SJSA1 (cell line): ENCODE data around the gene SLC23A3. TPM values are rescaled to one million over a fixed set of nuclear protein-coding genes. Genes with fewer than 3 reads are reported as not detected.
A peak's percentile ranks its signal among the peaks of the same experiment; 100 is the strongest.

Source experiments
- DNase-seq, 2 experiments: peaks; one replicate each; pipeline ENCODE4 v3.0.0-alpha.2; 2015 to 2020; ENCODE audit warnings: low spot score in 2 of 2, low read depth in 1 of 2
- H3K27ac ChIP-seq: fragments of 250-450 bp; sonication (Bioruptor Pico); 2 replicates; pipeline ENCODE4 v1.5.1; 2020; ENCODE audit warnings: mild to moderate bottlenecking, moderate library complexity
- H3K27me3 ChIP-seq: fragments of 250-450 bp; sonication (Bioruptor Pico); replicated peaks from 2 replicates; pipeline ENCODE4 v1.5.1; 2020; ENCODE audit warnings: mild to moderate bottlenecking, moderate library complexity
- H3K36me3 ChIP-seq: fragments of 250-450 bp; sonication (Bioruptor Pico); 2 replicates; pipeline ENCODE4 v1.5.1; 2020; ENCODE audit warnings: mild to moderate bottlenecking
- H3K4me1 ChIP-seq: fragments of 250-450 bp; sonication (Bioruptor Pico); replicated peaks from 2 replicates; pipeline ENCODE4 v1.6.1; 2021; ENCODE audit warnings: mild to moderate bottlenecking
- H3K4me3 ChIP-seq: fragments of 250-450 bp; sonication (Bioruptor Pico); 2 replicates; pipeline ENCODE4 v1.5.1; 2020; ENCODE audit warnings: mild to moderate bottlenecking
- H3K9me3 ChIP-seq: fragments of 250-450 bp; sonication (Bioruptor Pico); replicated peaks from 2 replicates; pipeline ENCODE4 v1.5.1; 2020; ENCODE audit warnings: mild to moderate bottlenecking
- total RNA-seq: library from RNA; depleted of rRNA; stranded (reverse); fragments of >200 nt; shearing (Covaris generic); gene quantifications from 2 replicates; pipeline ENCODE4 v1.2.3, GENCODE V29; 2014

The SLC23A3 gene
- total RNA-seq, 1 experiment from 2014 or later, result not detected

DNA sequence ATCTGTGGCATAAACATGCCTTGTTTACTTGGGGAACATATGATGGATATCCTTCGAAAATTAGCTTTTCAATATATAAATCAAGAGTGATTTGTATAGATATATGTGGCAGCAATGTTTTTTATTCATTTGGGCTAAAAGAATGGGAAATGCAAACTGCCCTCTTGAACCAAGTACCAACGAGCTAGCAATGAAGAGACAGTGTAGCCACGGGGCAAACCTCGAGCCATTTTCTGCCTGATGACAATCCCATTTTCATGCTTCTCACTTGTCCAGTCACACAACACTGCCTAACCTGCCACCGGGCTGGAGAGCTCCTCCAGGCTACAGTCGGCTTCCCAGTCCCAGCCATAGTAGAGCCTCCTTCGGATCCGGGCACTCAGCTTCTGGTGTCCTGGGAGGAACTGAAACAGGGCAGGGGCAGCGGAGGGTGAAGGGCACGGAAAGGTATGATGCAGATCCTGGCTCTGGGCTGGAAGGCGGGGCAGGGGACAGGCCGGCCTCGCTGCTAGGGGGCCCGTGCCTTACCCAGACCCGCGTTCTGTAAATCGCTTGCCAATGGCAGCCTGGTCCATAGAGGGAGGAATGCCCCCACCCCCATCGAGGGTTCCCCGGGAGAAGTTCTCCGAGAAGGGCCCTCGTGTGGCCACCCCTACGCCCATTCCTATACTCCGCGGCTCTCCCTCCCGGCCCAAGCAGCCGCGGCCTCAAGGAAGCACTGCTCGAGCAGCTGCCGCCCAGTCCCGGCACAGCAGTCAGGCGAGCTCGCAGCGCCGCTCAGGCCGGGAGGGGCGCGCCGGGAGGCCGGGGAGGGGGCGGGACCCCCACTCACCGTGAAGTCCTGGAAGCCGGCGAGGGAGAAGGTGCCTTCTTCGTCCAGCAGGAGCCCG lies 6.3 kb upstream of the SLC23A3 start:
- no peaks in the 10 kb centered on the region for H3K27me3 ChIP-seq

DNA sequence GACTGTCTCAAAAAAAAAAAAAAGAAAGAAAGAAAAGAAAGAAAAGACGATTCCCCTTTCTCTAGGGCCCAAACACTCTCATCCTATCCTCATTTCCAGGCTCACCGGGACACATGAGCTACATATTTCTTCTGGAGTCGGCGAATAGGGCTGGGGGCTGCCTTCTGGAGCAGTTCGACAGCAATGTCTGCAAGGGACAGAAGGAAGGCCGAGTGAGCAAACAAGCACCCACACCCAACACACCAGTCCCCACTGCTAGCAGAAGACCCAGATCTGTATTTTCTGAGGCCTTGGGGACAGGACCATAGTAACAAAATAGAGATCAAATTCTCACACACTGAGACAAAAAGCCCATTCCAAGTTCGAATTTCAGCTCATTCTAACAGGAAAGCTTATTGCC lies 5.7 kb upstream of the SLC23A3 start:
- H3K27me3 ChIP-seq, result no peaks in the 10 kb centered on the region
- H3K27ac ChIP-seq, result no peak overlapping the region

More for the DNA sequence above, 6.3 kb upstream of the SLC23A3 start:
- Histone ChIP-seq H3K4me1 (peaks cover 17% of the 10 kb centered on the region), H3K36me3 (peaks cover 41% of the 10 kb centered on the region), H3K27ac (peak overlapping the region; percentile 87; the same call in 1 of the 2 replicates), H3K9me3 (no peaks in the 10 kb centered on the region), H3K4me3 (peak overlapping the region; percentile 73)
- DNase-seq, result peak in 1 of 2 experiments; percentile 52

DNA sequence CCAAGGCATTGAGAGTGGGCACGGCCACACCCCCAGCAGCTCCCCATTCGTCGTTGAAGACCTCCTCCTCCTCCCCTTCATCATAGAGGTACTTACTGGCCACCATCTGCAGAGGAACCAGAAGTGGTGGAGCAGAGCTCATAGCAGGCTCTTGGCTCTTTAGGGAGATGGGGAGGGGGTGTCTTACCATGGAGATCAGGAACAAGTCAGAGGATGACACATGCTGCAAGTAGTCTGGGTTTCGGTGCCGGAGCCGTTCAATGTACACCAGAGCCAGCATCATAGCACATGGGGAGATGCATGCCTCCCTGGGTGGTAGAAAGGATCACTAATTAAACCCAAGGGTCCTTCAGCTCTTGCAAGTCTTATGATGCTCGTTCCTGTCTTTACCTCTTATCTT lies 5.0 kb upstream of the SLC23A3 start:
- Histone ChIP-seq H3K4me1 (peaks cover 17% of the 10 kb centered on the region), H3K27ac (no peak overlapping the region), H3K9me3 (no peaks in the 10 kb centered on the region), H3K4me3 (no peak overlapping the region), H3K27me3 (no peaks in the 10 kb centered on the region), H3K36me3 (peaks cover 28% of the 10 kb centered on the region)
- no peak for DNase-seq

More for the DNA sequence above, 5.7 kb upstream of the SLC23A3 start:
- peaks cover 17% of the 10 kb centered on the region for H3K4me1 ChIP-seq
- no peaks in the 10 kb centered on the region for H3K9me3 ChIP-seq
- peak overlapping the region; percentile 73 for H3K4me3 ChIP-seq
- H3K36me3 ChIP-seq, result peaks cover 35% of the 10 kb centered on the region
- DNase-seq, result no peak

DNA sequence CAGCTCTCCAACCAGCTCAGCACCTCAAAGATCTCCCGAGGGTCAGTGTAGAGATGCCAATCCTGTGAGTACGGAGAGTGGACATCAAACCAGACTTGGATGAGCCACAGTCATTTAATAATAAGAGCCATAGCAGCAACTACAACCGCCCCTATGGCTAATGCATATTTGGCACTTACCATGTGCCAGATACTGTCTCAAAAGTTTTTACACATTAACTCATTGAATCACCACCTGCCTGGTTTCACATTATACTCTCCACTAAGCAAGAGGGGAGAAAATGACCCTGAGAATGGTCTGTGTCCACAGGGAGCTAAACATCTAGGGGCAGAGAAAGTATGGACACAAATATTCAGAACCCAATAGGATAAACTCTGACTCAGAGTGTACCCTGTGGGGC lies 4.3 kb upstream of the SLC23A3 start:
- H3K9me3 ChIP-seq, result no peaks in the 10 kb centered on the region
- H3K36me3 ChIP-seq, result peaks cover 21% of the 10 kb centered on the region
- no peak for DNase-seq
- H3K4me1 ChIP-seq, result peaks cover 15% of the 10 kb centered on the region
- H3K27ac ChIP-seq, result no peak overlapping the region
- no peaks in the 10 kb centered on the region for H3K27me3 ChIP-seq
- no peak overlapping the region for H3K4me3 ChIP-seq

DNA sequence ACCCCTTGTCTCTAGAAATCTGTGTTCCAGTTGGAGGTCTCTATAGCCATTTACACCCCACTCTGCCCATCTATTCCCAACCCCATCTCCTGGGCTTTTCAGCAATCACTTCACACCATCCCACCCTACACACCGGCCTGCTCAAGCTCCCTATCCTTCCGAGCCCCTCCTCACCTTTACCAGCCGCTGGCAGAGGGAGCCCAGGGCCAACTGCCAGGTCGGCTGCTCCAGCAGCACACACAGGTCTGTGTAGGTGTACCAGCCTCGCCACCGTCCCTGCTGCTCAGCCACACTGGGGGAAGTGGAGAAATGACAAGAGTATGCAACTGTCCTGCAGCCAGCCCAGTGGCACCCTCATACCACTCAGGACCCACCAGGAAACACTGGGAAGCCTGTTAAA lies 3.3 kb upstream of the SLC23A3 start:
- H3K9me3 ChIP-seq, result no peaks in the 10 kb centered on the region
- H3K27ac ChIP-seq, result no peak overlapping the region
- H3K4me1 ChIP-seq, result peaks cover 9% of the 10 kb centered on the region
- H3K27me3 ChIP-seq, result no peaks in the 10 kb centered on the region
- DNase-seq, result no peak
- H3K4me3 ChIP-seq, result no peak overlapping the region
- peaks cover 21% of the 10 kb centered on the region for H3K36me3 ChIP-seq

DNA sequence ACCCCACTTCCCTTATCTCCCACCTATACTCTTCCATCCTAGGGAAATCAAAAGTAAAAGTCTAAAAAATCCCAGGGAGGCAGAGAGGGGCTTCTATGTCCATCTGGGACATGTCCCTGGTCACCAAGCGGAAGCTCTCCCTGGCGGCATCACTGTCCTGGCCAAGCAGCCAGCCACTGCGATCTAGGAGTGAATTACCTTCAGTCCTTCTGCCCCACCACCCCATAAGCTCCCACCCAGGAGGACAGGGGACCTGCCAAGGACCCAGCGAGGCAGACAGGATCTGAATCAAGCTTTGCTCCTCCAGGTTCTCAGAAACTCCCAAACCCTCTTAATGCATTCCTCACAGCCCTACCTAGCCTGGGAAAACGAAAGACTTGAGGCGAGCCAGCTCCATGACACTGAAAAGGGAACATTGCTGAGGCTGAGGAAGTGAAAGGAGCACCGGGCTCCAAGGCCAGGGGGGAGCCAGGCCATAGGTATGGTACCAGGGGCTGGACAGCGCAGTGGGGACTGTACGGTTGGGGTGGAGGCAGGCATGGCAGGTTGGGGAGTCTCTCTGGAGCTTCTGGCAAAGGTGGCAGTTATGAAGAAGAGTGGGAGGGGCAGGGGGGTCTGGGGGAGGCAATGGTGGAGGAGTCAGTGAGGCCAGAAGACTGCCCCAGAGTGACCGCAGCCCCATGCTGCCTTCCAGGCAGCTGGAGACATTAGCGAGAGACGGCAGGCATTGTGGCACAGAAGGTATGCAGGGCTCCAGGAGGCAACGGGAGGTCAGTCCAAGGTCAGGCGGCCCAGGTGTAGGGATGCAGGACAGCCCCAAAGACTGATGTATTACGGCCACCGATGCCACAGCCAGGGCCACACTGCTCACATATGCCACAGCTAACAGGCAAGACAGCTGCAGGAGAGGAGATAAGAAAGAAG lies 2.7 kb upstream of the SLC23A3 start:
- Histone ChIP-seq H3K27ac (no peak overlapping the region), H3K4me3 (no peak overlapping the region), H3K9me3 (no peaks in the 10 kb centered on the region), H3K27me3 (no peaks in the 10 kb centered on the region), H3K4me1 (peaks cover 9% of the 10 kb centered on the region), H3K36me3 (peaks cover 21% of the 10 kb centered on the region)
- no peak for DNase-seq

DNA sequence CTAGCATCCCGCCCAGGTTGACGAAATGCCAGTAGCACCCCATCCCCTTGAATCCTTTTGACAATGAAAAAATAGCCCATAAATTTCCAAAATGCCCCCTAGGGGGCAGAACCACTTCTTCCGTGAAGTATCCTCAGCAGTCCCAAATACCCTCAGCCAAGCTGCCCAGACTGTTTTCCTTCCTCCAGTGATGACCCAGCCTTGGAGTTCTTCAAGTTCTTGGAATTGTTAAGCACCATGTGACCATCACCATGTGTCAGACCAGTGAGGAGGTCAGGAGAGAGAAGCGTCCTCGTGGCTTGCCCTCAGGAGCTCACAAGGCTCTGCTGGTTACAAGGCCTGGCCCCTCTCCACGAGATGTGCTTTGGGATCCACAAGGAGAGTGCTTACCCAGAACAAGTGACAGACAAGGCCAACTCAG lies 1.4 kb upstream of the SLC23A3 start:
- Histone ChIP-seq H3K27ac (no peak overlapping the region), H3K9me3 (no peaks in the 10 kb centered on the region), H3K4me3 (no peak overlapping the region), H3K27me3 (no peaks in the 10 kb centered on the region), H3K4me1 (peaks cover 7% of the 10 kb centered on the region), H3K36me3 (peaks cover 17% of the 10 kb centered on the region)
- DNase-seq, result peak in 1 of 2 experiments; percentile 49

DNA sequence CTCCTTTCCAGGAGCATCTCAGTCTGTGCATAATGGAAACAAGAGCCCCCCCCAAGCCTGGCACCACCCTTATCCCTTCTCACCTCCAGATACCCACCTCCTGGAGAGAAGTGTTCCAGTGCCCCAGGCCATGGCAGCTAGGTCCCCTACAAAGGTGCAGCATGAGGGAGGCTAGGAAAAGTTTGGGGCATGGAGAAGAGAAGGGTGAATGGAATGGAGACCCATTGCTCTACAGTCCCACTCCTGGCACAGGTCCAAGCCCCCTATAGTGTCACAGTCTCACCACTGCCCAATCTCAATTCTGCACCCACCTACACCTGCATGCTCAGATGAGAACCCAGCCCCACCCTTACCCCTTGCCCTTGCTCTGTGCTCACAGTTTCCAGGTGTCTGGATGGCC lies 897 bp downstream of the SLC23A3 start:
- H3K4me3 ChIP-seq, result no peak overlapping the region
- no peak for DNase-seq
- H3K9me3 ChIP-seq, result no peaks in the 10 kb centered on the region
- H3K4me1 ChIP-seq, result no peaks in the 10 kb centered on the region
- H3K36me3 ChIP-seq, result peaks cover 4% of the 10 kb centered on the region
- no peak overlapping the region for H3K27ac ChIP-seq
- H3K27me3 ChIP-seq, result no peaks in the 10 kb centered on the region

DNA sequence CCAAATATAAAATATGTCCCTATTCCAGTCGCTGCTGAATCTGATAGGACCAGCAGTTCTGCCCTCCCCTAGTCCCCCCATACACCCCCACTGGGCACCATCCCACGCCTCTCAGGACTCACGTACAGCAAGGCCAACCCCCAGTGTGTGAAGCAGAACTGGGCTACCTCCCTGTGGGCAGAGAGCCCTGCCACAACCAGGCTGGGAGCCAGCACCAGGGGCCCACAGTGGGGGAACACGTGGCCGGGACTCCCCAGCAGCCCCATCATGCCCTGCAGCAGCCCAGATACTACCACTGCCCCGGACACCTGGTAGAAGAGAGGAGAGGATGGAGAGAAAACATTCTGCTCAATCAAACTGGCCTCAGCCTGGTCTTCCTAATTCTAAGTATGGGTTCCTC lies 1.3 kb downstream of the SLC23A3 start:
- Histone ChIP-seq H3K36me3 (no peaks in the 10 kb centered on the region), H3K4me3 (no peak overlapping the region), H3K9me3 (no peaks in the 10 kb centered on the region), H3K4me1 (no peaks in the 10 kb centered on the region), H3K27ac (no peak overlapping the region), H3K27me3 (no peaks in the 10 kb centered on the region)
- no peak for DNase-seq

DNA sequence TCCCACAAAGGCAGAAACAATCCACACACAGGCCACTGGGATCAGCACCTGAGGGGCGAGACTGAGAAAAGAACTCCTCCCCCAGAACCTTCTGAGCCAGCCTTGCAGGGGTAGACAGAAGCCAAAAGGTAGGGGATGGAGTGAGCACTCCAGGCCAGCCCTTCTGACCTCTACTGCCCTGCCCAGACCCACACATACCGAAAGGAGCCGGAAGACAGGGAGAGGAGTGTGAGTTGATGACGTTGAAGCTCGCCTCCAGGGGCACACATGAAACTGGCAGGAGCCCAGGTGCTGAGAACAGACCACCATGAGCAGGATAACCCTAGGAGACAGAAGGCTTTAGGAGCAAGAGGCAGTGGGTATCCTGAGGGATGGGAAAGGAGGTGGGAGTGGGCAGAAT lies 1.8 kb downstream of the SLC23A3 start:
- Histone ChIP-seq H3K27ac (no peak overlapping the region), H3K27me3 (no peaks in the 10 kb centered on the region), H3K4me1 (no peaks in the 10 kb centered on the region), H3K9me3 (no peaks in the 10 kb centered on the region), H3K4me3 (no peak overlapping the region), H3K36me3 (no peaks in the 10 kb centered on the region)
- no peak for DNase-seq

DNA sequence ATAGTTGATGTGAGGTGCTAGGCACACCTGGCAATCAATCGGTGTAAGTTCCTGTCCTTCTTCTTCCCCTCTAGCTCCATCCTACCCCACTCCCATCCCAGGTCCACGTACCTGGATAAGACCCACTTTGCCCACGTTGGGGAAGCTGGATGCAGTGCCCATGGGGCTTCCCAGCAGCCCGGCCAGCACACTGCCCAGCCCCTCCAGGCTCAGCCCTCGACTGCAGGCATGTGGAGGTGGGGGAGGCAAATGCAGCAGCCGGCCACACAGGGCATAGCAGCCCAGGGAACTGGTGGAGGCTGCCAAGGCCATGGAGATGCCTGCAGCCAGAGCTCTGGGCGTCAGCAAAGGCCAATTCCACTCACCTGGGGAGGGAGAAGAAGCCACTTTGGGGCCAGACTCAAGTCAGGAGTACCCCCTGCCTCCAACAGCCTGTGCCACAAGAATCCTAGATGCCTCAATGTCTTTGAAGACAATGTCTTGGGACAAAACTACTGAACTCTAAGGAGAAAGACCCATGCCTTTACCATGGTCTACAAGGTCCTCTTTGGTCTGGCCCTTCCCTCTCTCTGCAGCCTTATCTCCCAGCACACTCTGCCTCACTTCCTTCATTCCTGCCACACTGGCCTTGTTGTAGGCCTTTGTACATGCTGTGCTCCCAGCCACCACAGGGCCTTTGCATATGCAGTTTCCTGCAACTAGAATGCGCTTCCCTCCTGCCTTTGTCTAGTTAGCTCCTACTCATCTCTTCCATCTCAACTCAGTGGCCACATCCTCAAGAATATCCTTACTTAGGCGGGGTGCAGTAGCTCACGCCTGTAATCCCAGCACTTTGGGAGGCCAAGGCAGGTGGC lies 4.5 kb downstream of the SLC23A3 start:
- Histone ChIP-seq H3K4me1 (peaks cover 6% of the 10 kb centered on the region), H3K27me3 (no peaks in the 10 kb centered on the region), H3K36me3 (no peaks in the 10 kb centered on the region)

DNA sequence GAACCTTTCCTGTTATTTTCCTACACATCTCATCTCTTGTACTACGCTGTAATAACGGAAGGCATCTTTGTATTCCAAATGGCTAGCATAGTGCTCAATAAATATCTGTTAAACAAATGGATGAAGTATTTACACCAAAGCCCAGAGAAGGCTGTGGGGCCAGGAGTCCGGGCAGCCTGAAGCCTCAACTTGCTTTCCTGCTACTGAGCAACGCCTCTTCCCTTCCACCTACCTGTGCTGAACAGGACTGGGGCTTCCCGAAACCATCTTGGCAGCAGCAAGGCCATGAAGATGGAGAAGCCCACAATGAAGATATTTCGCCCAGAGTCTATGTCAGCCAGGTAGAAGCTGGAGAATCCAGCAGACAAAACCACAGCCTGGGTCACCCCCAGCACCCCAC lies 6.7 kb downstream of the SLC23A3 start:
- H3K4me1 ChIP-seq, result peaks cover 12% of the 10 kb centered on the region
- DNase-seq, result no peak
- no peak overlapping the region for H3K27ac ChIP-seq
- no peaks in the 10 kb centered on the region for H3K36me3 ChIP-seq
- H3K4me3 ChIP-seq, result no peak overlapping the region
- no peaks in the 10 kb centered on the region for H3K27me3 ChIP-seq
- H3K9me3 ChIP-seq, result no peaks in the 10 kb centered on the region

More for the DNA sequence above, 4.5 kb downstream of the SLC23A3 start:
- H3K9me3 ChIP-seq, result no peaks in the 10 kb centered on the region
- no peak overlapping the region for H3K27ac ChIP-seq
- DNase-seq, result no peak
- no peak overlapping the region for H3K4me3 ChIP-seq

DNA sequence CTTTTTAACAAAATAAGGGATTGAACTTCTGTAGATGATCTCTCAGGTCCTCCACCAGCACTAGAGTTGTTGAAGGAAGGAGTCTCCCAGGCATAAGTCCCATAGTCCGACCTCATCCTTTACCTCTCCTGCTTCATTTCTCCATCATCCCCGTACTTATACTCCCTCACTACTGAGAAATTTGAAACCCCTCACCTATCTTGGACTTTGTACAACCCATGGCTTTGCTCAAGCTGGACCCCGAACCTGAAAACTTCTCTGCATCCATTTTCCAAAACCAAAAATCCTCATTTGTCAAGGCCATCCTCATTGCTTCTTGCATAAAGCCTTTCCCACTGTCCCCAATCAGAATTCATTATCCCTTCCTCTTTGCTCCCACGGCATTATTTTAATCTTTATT lies 8.7 kb downstream of the SLC23A3 start:
- H3K4me1 ChIP-seq, result peaks cover 12% of the 10 kb centered on the region
- H3K27me3 ChIP-seq, result no peaks in the 10 kb centered on the region
- 0 out of 2 replicates have a peak, but pooled peaks cover 4% of the 10 kb centered on the region for H3K36me3 ChIP-seq
- no peak for DNase-seq
- peak overlapping the region; percentile 58 for H3K4me3 ChIP-seq
- H3K27ac ChIP-seq, result no peak overlapping the region
- H3K9me3 ChIP-seq, result no peaks in the 10 kb centered on the region
